Measurements from ENCODE around the gene C3orf52. TPM values are rescaled to one million over a fixed set of nuclear protein-coding genes. Genes with fewer than 3 reads are reported as not detected.

C3orf52 gene
- total RNA-seq, 3 donors from 2014 or later: 0.64 to 23.6 (median 8.5) TPM

GRCh38 chr3:112132975-112133448 lies 46.8 kb downstream of the C3orf52 start, which contains the start of gene GCSAM:
GCSAM (minus strand) TSS chr3:112133248; CDS start chr3:112133120, 128 bp downstream.
- no peaks in the 10 kb centered on the region for H3K4me1 ChIP-seq
- peak within 1 kb of the TSS in 1 of 2 donors; percentile 26 for H3K27ac ChIP-seq
- H3K9me3 ChIP-seq: no peaks in the 10 kb centered on the region
- H3K4me3 ChIP-seq: peak within 1 kb of the TSS in 2 of 3 donors; percentile 28 to 38
- peak in 1 of 2 donors; percentile 51 for DNase-seq (ENCODE audit: low spot score in 2 of 2)
- no peaks in the 10 kb centered on the region for H3K36me3 ChIP-seq
- H3K27me3 ChIP-seq: no peaks in the 10 kb centered on the region
- intact Hi-C loops (cut with DNase I; ENCODE audit: low total_unique reads): no loop called here
- no peak for TF ChIP-seq POLR2A (IDR thresholded peaks at IDR 0.05)
- TF ChIP-seq CTCF (IDR thresholded peaks at IDR 0.05): no peak
- TF ChIP-seq POLR2AphosphoS5 (IDR thresholded peaks at IDR 0.05): no peak

GRCh38 chr3:112133626-112134334 lies 47.6 kb downstream of the C3orf52 start:
- no peaks in the 10 kb centered on the region for H3K27me3 ChIP-seq
- H3K4me3 ChIP-seq: no peak overlapping the region
- no peaks in the 10 kb centered on the region for H3K36me3 ChIP-seq
- TF ChIP-seq CTCF (IDR thresholded peaks at IDR 0.05) (no peak), POLR2AphosphoS5 (IDR thresholded peaks at IDR 0.05) (no peak), POLR2A (IDR thresholded peaks at IDR 0.05) (no peak)
- no peaks in the 10 kb centered on the region for H3K4me1 ChIP-seq
- intact Hi-C loops (cut with DNase I; ENCODE audit: low total_unique reads): no loop called here
- H3K27ac ChIP-seq: no peak overlapping the region
- no peak for DNase-seq (ENCODE audit: low spot score in 2 of 2)
- no peaks in the 10 kb centered on the region for H3K9me3 ChIP-seq

GRCh38 chr3:112134335-112135124 lies 48.3 kb downstream of the C3orf52 start:
- H3K4me1 ChIP-seq: no peaks in the 10 kb centered on the region
- intact Hi-C loops (cut with DNase I; ENCODE audit: low total_unique reads): no loop called here
- no peaks in the 10 kb centered on the region for H3K27me3 ChIP-seq
- no peak overlapping the region for H3K4me3 ChIP-seq
- no peaks in the 10 kb centered on the region for H3K9me3 ChIP-seq
- no peak overlapping the region for H3K27ac ChIP-seq
- TF ChIP-seq POLR2AphosphoS5 (IDR thresholded peaks at IDR 0.05) (no peak), POLR2A (IDR thresholded peaks at IDR 0.05) (no peak), CTCF (IDR thresholded peaks at IDR 0.05) (no peak)
- no peak for DNase-seq (ENCODE audit: low spot score in 2 of 2)
- no peaks in the 10 kb centered on the region for H3K36me3 ChIP-seq

GRCh38 chr3:112136046-112136445 lies 49.9 kb downstream of the C3orf52 start:
- Histone ChIP-seq H3K9me3 (no peaks in the 10 kb centered on the region), H3K4me3 (no peak overlapping the region), H3K36me3 (no peaks in the 10 kb centered on the region), H3K27me3 (no peaks in the 10 kb centered on the region), H3K27ac (no peak overlapping the region), H3K4me1 (no peaks in the 10 kb centered on the region)
- no peak for DNase-seq (ENCODE audit: low spot score in 2 of 2)
- TF ChIP-seq POLR2AphosphoS5 (IDR thresholded peaks at IDR 0.05) (no peak), POLR2A (IDR thresholded peaks at IDR 0.05) (no peak), CTCF (IDR thresholded peaks at IDR 0.05) (no peak)
- intact Hi-C loops (cut with DNase I; ENCODE audit: low total_unique reads): no loop called here
